HS-27A (cell line): ENCODE results near the gene UQCRHL.

Experiments
- DNase-seq: peaks from one replicate; pipeline ENCODE4 v3.0.0-alpha.2; 2012; ENCODE audit warnings: low read depth, missing footprints

Gene UQCRHL

GRCh38 chr1:15797614-15798390 is 9.6 kb downstream of the UQCRHL start:
- DNase-seq, result no peak

GRCh38 chr1:15796086-15796462 is 11.4 kb downstream of the UQCRHL start:
- DNase-seq, result no peak

GRCh38 chr1:15788624-15789301 is 18.7 kb downstream of the UQCRHL start:
- no peak for DNase-seq

GRCh38 chr1:15786581-15786980 is 20.9 kb downstream of the UQCRHL start:
- no peak for DNase-seq

GRCh38 chr1:15785683-15786082 is 21.8 kb downstream of the UQCRHL start:
- no peak for DNase-seq

GRCh38 chr1:15777909-15778707 is 29.3 kb downstream of the UQCRHL start:
- DNase-seq, result no peak

- no peak for DNase-seq
These were observed 31.7 kb downstream of the UQCRHL start for GRCh38 chr1:15775706-15776105.

- no peak for DNase-seq
These were observed 35.5 kb downstream of the UQCRHL start for GRCh38 chr1:15771836-15772515.

GRCh38 chr1:15770313-15770962 is 37.0 kb downstream of the UQCRHL start:
- DNase-seq, result no peak

GRCh38 chr1:15768388-15768787 is 39.1 kb downstream of the UQCRHL start:
- no peak for DNase-seq

GRCh38 chr1:15767941-15768340 is 39.5 kb downstream of the UQCRHL start:
- DNase-seq, result no peak

- DNase-seq, result no peak
These were observed 41.8 kb downstream of the UQCRHL start for GRCh38 chr1:15765495-15766194.

GRCh38 chr1:15764890-15765289 is 42.6 kb downstream of the UQCRHL start:
- DNase-seq, result no peak

- no peak for DNase-seq
These were observed 43.1 kb downstream of the UQCRHL start for GRCh38 chr1:15764269-15764764.

GRCh38 chr1:15762546-15762945 is 44.9 kb downstream of the UQCRHL start:
- DNase-seq, result no peak

- DNase-seq, result no peak
These were observed 45.9 kb downstream of the UQCRHL start for GRCh38 chr1:15761366-15762128.

- DNase-seq, result no peak
These were observed 46.8 kb downstream of the UQCRHL start for GRCh38 chr1:15760520-15761211.

GRCh38 chr1:15758953-15759661 is 48.3 kb downstream of the UQCRHL start:
- no peak for DNase-seq
